ENCODE measurements around the gene RTL1.

RTL1 gene

GRCh38 chr14:100834794-100835547 is 68.6 kb downstream of the RTL1 start:
- DNase-seq (ENCODE audit: low read depth in 2 of 2) = no peak

- DNase-seq (ENCODE audit: low read depth in 2 of 2) = no peak
Observed at GRCh38 chr14:100834082-100834793, 69.3 kb downstream of the RTL1 start.

- no peak for DNase-seq (ENCODE audit: low read depth in 2 of 2)
Observed at GRCh38 chr14:100832311-100832960, 71.1 kb downstream of the RTL1 start.

- DNase-seq (ENCODE audit: low read depth in 2 of 2) = no peak
Observed at GRCh38 chr14:100830681-100831080, 72.8 kb downstream of the RTL1 start.

Measured in stimulated activated CD8-positive, alpha-beta memory T cell treated with anti-CD3 and anti-CD28 coated beads, Interleukin-2, amount 100 ng/mL, for 48 hours (primary cell).